Fibroblast of mammary gland (primary cell): ENCODE measurements around the gene PAPOLG.

Experiments used
- DNase-seq: peaks from one replicate; pipeline ENCODE4 v3.0.0-alpha.2; 2010; ENCODE audit warnings: low read depth
- H3K4me3 ChIP-seq: 2 replicates; pipeline ENCODE4 v1.5.1; 2011; ENCODE audit warnings: low read depth, mild to moderate bottlenecking, low read length, moderate library complexity; ENCODE audit not compliant: control insufficient read depth
- TF ChIP-seq, protein P1 (sequence below): conservative IDR thresholded peaks from 2 replicates; pipeline ENCODE4 v1.5.1; 2011; ENCODE audit warnings: low read depth, low read length, inconsistent platforms; ENCODE audit not compliant: control insufficient read depth, insufficient read depth

PAPOLG gene

GRCh38 chr2:60847854-60848253 lies 91.8 kb downstream of the PAPOLG start:
- TF ChIP-seq, protein P1, sequence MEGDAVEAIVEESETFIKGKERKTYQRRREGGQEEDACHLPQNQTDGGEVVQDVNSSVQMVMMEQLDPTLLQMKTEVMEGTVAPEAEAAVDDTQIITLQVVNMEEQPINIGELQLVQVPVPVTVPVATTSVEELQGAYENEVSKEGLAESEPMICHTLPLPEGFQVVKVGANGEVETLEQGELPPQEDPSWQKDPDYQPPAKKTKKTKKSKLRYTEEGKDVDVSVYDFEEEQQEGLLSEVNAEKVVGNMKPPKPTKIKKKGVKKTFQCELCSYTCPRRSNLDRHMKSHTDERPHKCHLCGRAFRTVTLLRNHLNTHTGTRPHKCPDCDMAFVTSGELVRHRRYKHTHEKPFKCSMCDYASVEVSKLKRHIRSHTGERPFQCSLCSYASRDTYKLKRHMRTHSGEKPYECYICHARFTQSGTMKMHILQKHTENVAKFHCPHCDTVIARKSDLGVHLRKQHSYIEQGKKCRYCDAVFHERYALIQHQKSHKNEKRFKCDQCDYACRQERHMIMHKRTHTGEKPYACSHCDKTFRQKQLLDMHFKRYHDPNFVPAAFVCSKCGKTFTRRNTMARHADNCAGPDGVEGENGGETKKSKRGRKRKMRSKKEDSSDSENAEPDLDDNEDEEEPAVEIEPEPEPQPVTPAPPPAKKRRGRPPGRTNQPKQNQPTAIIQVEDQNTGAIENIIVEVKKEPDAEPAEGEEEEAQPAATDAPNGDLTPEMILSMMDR = no peak
- H3K4me3 ChIP-seq = no peak overlapping the region
- DNase-seq = no peak
